Spleen (tissue), 7 donors: ENCODE data around the gene KDM2B.

Experiments
- POLR2AphosphoS5 ChIP-seq, 3 donors: sonication (generic); formaldehyde crosslinking; IDR thresholded peaks; one replicate each; pipeline ENCODE4 v1.5.1; 2017; ENCODE audit warnings: antibody characterized with exemption in 3 of 3
- TF ChIP-seq, protein P1 (sequence below), 11 experiments: fragments of 200-600 bp in 7 of 11; fragments of 450-650 bp in 4 of 11; sonication (generic) in 4 of 11; IDR thresholded peaks in 8 of 11; conservative IDR thresholded peaks in 3 of 11; 1 replicate in 7 of 11; 2 replicates in 4 of 11; pipeline versions ENCODE4 v1.4.0 to v1.8.0; 2016 to 2021; ENCODE audit warnings: antibody characterized with exemption in 11 of 11, inconsistent platforms in 4 of 11, mild to moderate bottlenecking in 1 of 11
- donor health status: DM: no; HTN: no; CAD: no; lungs with moderate emphysema.
- donor health status: DM: no; HTN: no; CAD: no.
- donor health status: DM: no; HTN: no; CAD: no.

- TF ChIP-seq, protein P1, sequence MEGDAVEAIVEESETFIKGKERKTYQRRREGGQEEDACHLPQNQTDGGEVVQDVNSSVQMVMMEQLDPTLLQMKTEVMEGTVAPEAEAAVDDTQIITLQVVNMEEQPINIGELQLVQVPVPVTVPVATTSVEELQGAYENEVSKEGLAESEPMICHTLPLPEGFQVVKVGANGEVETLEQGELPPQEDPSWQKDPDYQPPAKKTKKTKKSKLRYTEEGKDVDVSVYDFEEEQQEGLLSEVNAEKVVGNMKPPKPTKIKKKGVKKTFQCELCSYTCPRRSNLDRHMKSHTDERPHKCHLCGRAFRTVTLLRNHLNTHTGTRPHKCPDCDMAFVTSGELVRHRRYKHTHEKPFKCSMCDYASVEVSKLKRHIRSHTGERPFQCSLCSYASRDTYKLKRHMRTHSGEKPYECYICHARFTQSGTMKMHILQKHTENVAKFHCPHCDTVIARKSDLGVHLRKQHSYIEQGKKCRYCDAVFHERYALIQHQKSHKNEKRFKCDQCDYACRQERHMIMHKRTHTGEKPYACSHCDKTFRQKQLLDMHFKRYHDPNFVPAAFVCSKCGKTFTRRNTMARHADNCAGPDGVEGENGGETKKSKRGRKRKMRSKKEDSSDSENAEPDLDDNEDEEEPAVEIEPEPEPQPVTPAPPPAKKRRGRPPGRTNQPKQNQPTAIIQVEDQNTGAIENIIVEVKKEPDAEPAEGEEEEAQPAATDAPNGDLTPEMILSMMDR (IDR thresholded peaks at IDR 0.05 in 8 of 11, conservative IDR thresholded peaks at IDR 0.05 in 3 of 11): no peak
- no peak for TF ChIP-seq POLR2AphosphoS5 (IDR thresholded peaks at IDR 0.05)
Observed at GRCh38 chr12:121558956-121559355, 21.9 kb downstream of the KDM2B start.
